Upper lobe of left lung (tissue), 6 donors: ENCODE data around the gene PCK2. TPM values are rescaled to one million over a fixed set of nuclear protein-coding genes. Genes with fewer than 3 reads are reported as not detected.

Experiments used
- ATAC-seq, 2 donors: fragments of 200-7000 bp; cut with Tn5 transposase; one replicate each; pipeline ENCODE4 v1.9.1; 2022; ENCODE audit warnings: mild to moderate bottlenecking in 2 of 2, moderate library complexity in 2 of 2; ENCODE audit not compliant: low FRiP score in 2 of 2
- DNase-seq, 2 donors: peaks; one replicate each; pipeline ENCODE4 v3.0.0-alpha.2; 2019 to 2020
- H3K27ac ChIP-seq, 4 donors: fragments of 200-600 bp; sonication (generic); one replicate each; pipeline ENCODE4 v1.5.1; 2016 to 2019
- H3K27me3 ChIP-seq, 4 donors: fragments of 200-600 bp; sonication (generic); one replicate each; pipeline ENCODE4 v1.5.1; 2017 to 2019
- H3K36me3 ChIP-seq, 4 donors: fragments of 200-600 bp; sonication (generic); one replicate each; pipeline ENCODE4 v1.5.1; 2016 to 2019
- H3K4me1 ChIP-seq, 4 donors: fragments of 200-600 bp; sonication (generic); one replicate each; pipeline ENCODE4 v1.5.1; 2018 to 2019
- H3K4me3 ChIP-seq, 4 donors: fragments of 200-600 bp; sonication (generic); one replicate each; pipeline ENCODE4 v1.5.1; 2017 to 2019; ENCODE audit warnings: mild to moderate bottlenecking in 2 of 4, moderate library complexity in 1 of 4
- H3K9me3 ChIP-seq, 4 donors: fragments of 200-600 bp; sonication (generic); one replicate each; pipeline ENCODE4 v1.5.1; 2018 to 2019
- CTCF ChIP-seq, 6 experiments: fragments of 450-650 bp in 4 of 6; fragments of 200-600 bp in 2 of 6; sonication (generic) in 2 of 6; IDR thresholded peaks; one replicate each; pipeline ENCODE4 v1.5.1; 2016 to 2019; ENCODE audit warnings: antibody characterized with exemption in 6 of 6
- EP300 ChIP-seq, 4 donors: sonication (generic); formaldehyde crosslinking; IDR thresholded peaks; one replicate each; pipeline ENCODE4 v1.5.1; 2017; ENCODE audit warnings: antibody characterized with exemption in 4 of 4, control low read depth in 2 of 4
- POLR2A ChIP-seq, 4 donors: fragments of 450-650 bp; IDR thresholded peaks; one replicate each; pipeline ENCODE4 v1.5.1; 2016 to 2017; ENCODE audit warnings: antibody characterized with exemption in 4 of 4, mild to moderate bottlenecking in 2 of 4
- POLR2AphosphoS5 ChIP-seq, 2 donors: sonication (generic); formaldehyde crosslinking; IDR thresholded peaks; one replicate each; pipeline ENCODE4 v1.5.1; 2017; ENCODE audit warnings: antibody characterized with exemption in 2 of 2
- WGBS, 2 donors: methylation state at CpG; one replicate each; pipeline ENCODE4 v1.1.5; 2017 to 2018; 5-methylcytosine and 5-hydroxymethylcytosine counted together
- total RNA-seq, 6 donors: library from RNA; depleted of rRNA in 4 of 6; stranded (reverse); fragments of >200 nt in 4 of 6; gene quantifications; one replicate each; pipeline versions ENCODE4 v1.1.0 to v1.2.1, GENCODE V29; 2016 to 2021
- donor health status: DM: no; HTN: no; CAD: no; lungs with moderate emphysema.
- donor health status: DM: no; HTN: yes; CAD: no; lungs with severe emphysema.

Gene PCK2
- total RNA-seq, 6 donors from 2014 or later: 27.2 to 70.3 (median 34.9) TPM

DNA sequence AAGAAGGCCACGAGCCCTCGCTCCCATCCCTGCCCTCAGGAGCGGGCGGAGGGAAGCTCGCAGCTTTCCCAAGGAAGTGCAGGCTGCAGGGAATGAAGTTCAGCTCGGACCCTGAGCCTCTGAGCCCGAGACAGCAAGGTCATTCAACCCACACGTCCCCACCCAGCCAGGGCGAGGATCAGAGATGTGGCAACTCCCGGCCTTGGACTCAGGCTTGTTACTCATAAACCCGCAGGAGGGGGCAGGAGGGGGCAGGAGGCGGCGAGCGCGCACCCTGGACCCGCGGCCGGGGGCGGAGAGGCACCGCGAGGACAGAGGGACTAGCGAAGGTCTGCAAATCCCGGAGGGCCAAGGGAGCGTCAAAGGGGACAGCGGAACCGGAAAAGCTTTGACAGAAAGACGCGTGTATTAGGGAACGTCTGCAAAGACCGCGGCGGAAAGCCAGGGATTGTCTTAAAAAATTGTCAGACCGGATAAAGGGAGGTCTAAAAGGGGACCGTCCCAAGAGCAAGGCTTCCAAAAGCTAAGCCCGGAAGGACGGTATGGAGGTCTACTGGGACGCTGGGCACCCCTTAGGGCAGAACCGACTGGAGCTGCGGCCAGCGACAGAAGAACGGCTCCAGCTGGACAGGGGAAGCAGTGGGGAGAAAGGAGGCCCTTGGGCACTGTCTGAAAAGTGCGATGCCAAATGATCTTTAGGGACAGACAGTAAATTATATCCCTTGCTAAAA lies 19.9 kb downstream of the PCK2 start:
- Histone ChIP-seq H3K4me3 (peak overlapping the region; percentile 54 to 73 (median 67)), H3K27me3 (no peaks in the 10 kb centered on the region), H3K4me1 (peaks cover 17 to 38% (median 30%) of the 10 kb centered on the region in 4 donors), H3K9me3 (no peaks in the 10 kb centered on the region), H3K36me3 (peaks cover 2 to 22% (median 17%) of the 10 kb centered on the region in 4 donors), H3K27ac (peak overlapping the region; percentile 97 to 100 (median 99))
- DNase-seq (peak; percentile 89 to 95), ATAC-seq (peak; percentile 77 to 82)
- 0% methylated on average over 31 to 42 of the region's 42 CpGs for WGBS, 2 donors
- no peak for TF ChIP-seq CTCF (IDR thresholded peaks at IDR 0.05)
- peak; percentile 65 to 82 for TF ChIP-seq POLR2AphosphoS5 (IDR thresholded peaks at IDR 0.05)
- peak; percentile 56 to 79 (median 64) for TF ChIP-seq POLR2A (IDR thresholded peaks at IDR 0.05)

DNA sequence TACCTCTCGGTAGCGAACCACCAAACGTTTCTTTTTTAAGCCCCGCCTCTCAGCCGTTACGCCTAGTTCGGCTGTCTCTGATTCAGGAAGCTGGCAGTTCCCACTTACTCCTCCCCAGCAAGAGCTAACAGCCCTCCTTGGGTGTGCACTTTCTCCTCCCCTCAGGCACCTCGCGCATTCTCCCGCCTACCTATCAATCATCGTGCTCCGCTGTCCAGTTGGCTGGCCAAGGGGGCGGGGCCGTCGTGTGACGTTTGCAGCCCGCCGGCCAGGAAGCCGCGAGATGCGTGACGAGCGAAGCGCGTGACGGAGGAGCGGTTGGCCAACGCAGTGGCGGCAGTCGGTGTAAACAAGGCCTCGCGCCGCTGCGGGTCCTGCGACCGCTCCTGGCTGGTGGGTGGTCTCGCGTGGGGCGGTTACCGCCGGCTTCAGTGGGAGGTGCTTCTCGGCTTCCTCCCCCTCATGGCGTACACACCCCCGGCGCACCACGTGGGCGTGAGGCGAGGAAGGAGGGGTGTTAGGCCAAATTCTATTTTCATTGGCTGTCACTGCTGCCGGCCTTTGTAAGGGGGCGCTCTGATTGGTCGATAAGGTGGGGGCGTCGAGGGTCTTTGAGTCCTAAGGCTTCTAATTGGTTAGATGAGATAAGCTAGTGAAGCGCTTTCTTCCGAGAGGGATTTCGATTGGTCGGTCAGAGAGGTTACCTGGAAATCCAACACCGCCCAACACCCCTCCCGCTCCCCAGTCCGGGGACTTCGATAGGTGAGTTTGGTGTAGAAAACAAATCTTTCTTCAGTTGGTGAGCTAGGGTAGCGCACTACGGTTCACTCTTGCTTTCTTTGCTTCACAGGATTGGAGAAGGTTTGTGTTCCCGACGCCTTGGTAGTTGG lies 20.7 kb downstream of the PCK2 start, which contains the start of the genes DCAF11 and NRL:
TSS of gene DCAF11 (plus strand) at position 246 of the 890 bp plus-strand sequence. CDS start 818 bp downstream, outside the sequence.
TSS of gene NRL (minus strand) at position 418 of the 890 bp plus-strand sequence. CDS start 32,101 bp downstream, outside the sequence.
- TF ChIP-seq CTCF (IDR thresholded peaks at IDR 0.05) (peak in 2 of 6 experiments; percentile 10 to 35), EP300 (IDR thresholded peaks at IDR 0.05) (peak in 1 of 4 donors; percentile 88), POLR2AphosphoS5 (IDR thresholded peaks at IDR 0.05) (peak; percentile 76 to 92), POLR2A (IDR thresholded peaks at IDR 0.05) (peak in 2 of 4 donors; percentile 38 to 61)
- peak; percentile 97 to 98 for ATAC-seq
- 0% methylated on average over 35 to 55 of the region's 65 CpGs for WGBS, 2 donors
- Histone ChIP-seq H3K4me3 (peak within 1 kb of the TSS; percentile 65 to 73 (median 68)), H3K4me1 (peaks cover 14 to 30% (median 25%) of the 10 kb centered on the region in 4 donors), H3K36me3 (peaks cover 10 to 30% (median 25%) of the 10 kb centered on the region in 4 donors), H3K27ac (peak within 1 kb of the TSS; percentile 97 to 100 (median 99)), H3K9me3 (no peaks in the 10 kb centered on the region), H3K27me3 (no peaks in the 10 kb centered on the region)
- peak; percentile 99 for DNase-seq

DNA sequence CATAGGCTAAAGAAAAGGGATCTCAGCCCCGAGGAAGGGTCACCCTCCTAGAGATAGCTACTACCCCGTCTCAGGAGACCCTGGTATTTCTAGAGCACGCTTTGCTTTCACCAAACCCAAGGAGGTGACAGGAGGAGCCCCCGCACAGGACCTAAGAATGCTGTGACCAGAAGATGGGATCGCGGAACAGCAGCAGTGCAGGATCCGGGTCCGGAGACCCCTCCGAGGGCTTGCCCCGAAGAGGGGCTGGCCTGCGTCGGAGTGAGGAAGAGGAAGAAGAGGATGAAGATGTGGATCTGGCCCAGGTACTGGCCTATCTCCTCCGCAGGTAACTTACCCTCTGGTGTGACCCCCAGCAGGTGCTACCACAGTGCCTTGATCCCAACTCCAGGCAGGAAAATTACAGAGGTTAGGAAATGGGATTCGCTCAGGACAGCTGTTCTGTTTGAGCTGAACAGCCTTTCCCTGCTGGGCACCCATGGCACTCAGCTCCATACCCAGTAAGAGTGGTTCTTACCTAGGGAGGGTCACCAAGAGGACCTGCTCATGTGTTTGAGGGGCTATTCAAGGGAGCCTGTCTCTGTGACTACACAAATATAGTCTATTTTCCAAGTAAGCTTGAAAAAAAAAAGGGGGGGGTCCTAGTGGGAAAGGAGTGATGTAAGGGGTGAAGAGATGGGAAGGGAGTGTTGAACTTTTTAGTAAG lies 21.5 kb downstream of the PCK2 start:
- DNase-seq: no peak
- Histone ChIP-seq H3K36me3 (peaks cover 16 to 38% (median 31%) of the 10 kb centered on the region in 4 donors), H3K4me1 (peaks cover 14 to 26% (median 23%) of the 10 kb centered on the region in 4 donors), H3K4me3 (peak overlapping the region; percentile 65 to 73 (median 68)), H3K27ac (peak overlapping the region; percentile 97 to 100 (median 99)), H3K27me3 (no peaks in the 10 kb centered on the region), H3K9me3 (no peaks in the 10 kb centered on the region)
- 4% methylated on average over 14 of the region's 14 CpGs for WGBS, 2 donors
- no peak for ATAC-seq
- TF ChIP-seq POLR2A (IDR thresholded peaks at IDR 0.05) (peak in 1 of 4 donors; percentile 28), POLR2AphosphoS5 (IDR thresholded peaks at IDR 0.05) (no peak)

GRCh38 chr14:24116128-24116814 lies 22.2 kb downstream of the PCK2 start:
- H3K9me3 ChIP-seq: no peaks in the 10 kb centered on the region
- H3K4me1 ChIP-seq: peaks cover 14 to 26% (median 21%) of the 10 kb centered on the region in 4 donors
- no peaks in the 10 kb centered on the region for H3K27me3 ChIP-seq
- ATAC-seq (no peak), DNase-seq (no peak)
- H3K27ac ChIP-seq: peak overlapping the region in 1 of 4 donors; percentile 100
- H3K4me3 ChIP-seq: peak overlapping the region in 3 of 4 donors; percentile 65 to 73 (median 69)
- TF ChIP-seq POLR2AphosphoS5 (IDR thresholded peaks at IDR 0.05): no peak
- TF ChIP-seq CTCF (IDR thresholded peaks at IDR 0.05): no peak
- TF ChIP-seq POLR2A (IDR thresholded peaks at IDR 0.05): no peak
- TF ChIP-seq EP300 (IDR thresholded peaks at IDR 0.05): no peak
- WGBS, 2 donors: 62 to 77% methylated on average over 6 of the region's 6 CpGs
- peaks cover 22 to 45% (median 38%) of the 10 kb centered on the region in 4 donors for H3K36me3 ChIP-seq
